Cardiac fibroblast (primary cell): ENCODE measurements around the gene FRMD8.

Source experiments
- DNase-seq, 2 donors: peaks; one replicate each; pipeline versions ENCODE4 v3.0.0 to v3.0.0-alpha.2; 2010; ENCODE audit warnings: low read depth in 2 of 2
- H3K4me3 ChIP-seq, 2 donors: replicated peaks in 1 of 2; 1 replicate in 1 of 2; 2 replicates in 1 of 2; pipeline ENCODE4 v1.5.1; 2011; ENCODE audit warnings: low read depth in 2 of 2, low read length in 2 of 2, mild to moderate bottlenecking in 2 of 2, moderate library complexity in 1 of 2
- CTCF ChIP-seq: IDR thresholded peaks from one replicate; pipeline ENCODE4 v1.5.1; 2011; ENCODE audit warnings: low read depth, mild to moderate bottlenecking, low read length, inconsistent platforms

FRMD8 gene

GRCh38 chr11:65401803-65402248 lies 15.4 kb downstream of the FRMD8 start:
- H3K4me3 ChIP-seq = no peak overlapping the region
- TF ChIP-seq CTCF = no peak
- no peak for DNase-seq

GRCh38 chr11:65402790-65403189 lies 16.4 kb downstream of the FRMD8 start:
- DNase-seq = no peak
- H3K4me3 ChIP-seq = no peak overlapping the region
- no peak for TF ChIP-seq CTCF

GRCh38 chr11:65403607-65404121 lies 17.2 kb downstream of the FRMD8 start:
- no peak for TF ChIP-seq CTCF
- no peak for DNase-seq
- no peak overlapping the region for H3K4me3 ChIP-seq

- no peak for DNase-seq
- TF ChIP-seq CTCF = no peak
- no peak overlapping the region for H3K4me3 ChIP-seq
These were observed 17.8 kb downstream of the FRMD8 start for GRCh38 chr11:65404210-65404609.

DNA sequence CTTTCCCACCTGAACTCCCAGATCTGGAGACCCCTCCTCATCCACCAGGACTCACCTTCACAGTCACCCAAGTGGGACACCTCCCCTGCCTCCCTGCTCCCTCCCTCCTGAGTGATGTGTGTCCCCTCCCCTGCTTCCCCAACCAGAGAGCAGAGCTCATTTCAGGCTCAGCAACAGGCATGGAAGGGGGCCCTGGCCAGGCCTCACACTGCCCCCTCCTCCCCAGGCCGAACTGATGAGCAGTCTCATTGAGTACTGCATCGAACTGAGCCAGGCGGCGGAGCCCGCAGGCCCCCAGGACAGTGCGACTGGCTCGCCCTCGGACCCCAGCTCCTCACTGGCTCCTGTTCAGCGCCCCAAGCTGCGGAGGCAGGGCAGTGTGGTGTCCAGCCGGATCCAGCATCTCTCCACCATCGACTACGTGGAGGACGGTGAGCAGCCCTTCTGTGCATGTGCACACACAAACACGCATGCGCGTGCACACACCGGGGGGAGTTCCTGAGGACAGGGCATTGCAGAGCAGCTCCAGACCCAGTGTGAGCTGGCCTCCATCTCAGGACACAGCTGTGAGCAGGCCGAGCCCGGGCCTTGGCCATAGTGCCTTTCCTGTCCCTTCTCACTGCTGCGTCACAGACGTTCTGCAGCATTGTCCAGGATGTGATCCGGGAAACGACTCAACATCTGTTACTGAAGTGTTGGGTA lies 18.4 kb downstream of the FRMD8 start:
- no peak overlapping the region for H3K4me3 ChIP-seq
- DNase-seq = no peak
- TF ChIP-seq CTCF = no peak

DNA sequence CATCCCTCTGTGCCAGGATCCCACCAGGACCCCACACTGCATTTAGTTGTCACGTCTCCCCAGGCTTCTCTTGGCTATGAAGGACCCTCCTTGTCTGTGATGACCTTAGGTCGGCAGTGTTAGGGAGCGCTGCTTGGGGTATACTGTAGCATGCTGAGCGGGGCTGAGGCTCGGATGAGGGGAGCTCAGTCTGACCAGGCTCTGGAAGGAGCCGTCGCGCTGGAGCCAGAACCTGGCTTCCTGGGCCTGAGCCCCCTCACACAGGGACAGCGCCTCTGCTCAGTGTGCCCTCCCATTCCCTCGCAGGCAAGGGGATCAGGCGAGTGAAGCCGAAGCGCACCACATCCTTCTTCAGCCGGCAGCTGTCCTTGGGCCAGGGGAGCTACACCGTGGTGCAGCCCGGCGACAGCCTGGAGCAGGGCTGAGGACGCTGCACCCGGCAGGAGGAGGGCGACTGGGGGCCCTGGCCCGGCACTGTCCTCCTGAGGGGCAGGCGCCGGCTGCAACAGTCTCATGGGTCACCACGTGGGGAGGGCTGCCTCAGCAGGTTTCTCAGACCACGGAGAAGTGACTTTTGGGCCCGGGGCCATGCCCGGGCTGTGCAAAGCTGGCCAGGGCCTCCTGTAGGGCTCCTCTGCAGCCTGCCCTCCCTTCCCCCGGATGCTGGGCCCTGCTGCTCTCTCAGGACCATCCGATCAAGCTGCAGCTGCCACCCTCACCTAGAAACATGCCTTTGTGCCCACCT lies 24.7 kb downstream of the FRMD8 start:
- TF ChIP-seq CTCF = no peak
- no peak for DNase-seq
- H3K4me3 ChIP-seq = no peak overlapping the region
